Measurements from ENCODE around the gene NUDT15. TPM values are rescaled to one million over a fixed set of nuclear protein-coding genes. Genes with fewer than 3 reads are reported as not detected.
"Not testable (repeated sequence)": the region's sequence is repeated elsewhere in the genome, so short reads cannot be mapped to it uniquely, and the experiment has no call there.

NUDT15 gene
- total RNA-seq, 2 experiments from 2014 or later = 17.8 to 26.8 TPM

- H3K9me3 ChIP-seq (ENCODE audit: low read length) = no peaks in the 10 kb centered on the region
- peak within 1 kb of the TSS; percentile 79 for H3K4me2 ChIP-seq (ENCODE audit: low read length)
- H3K27ac ChIP-seq (ENCODE audit: low read depth, low read length, poor library complexity, severe bottlenecking) = no peak within 1 kb of the TSS
- H3K4me3 ChIP-seq (ENCODE audit: low read depth, low read length, poor library complexity, severe bottlenecking) = peak within 1 kb of the TSS; percentile 99
- H2AFZ ChIP-seq (ENCODE audit: low read length) = peak within 1 kb of the TSS; percentile 93
- H3K36me3 ChIP-seq (ENCODE audit: insufficient read depth, low read length) = peaks cover 20% of the 10 kb centered on the region
- H3K4me1 ChIP-seq (ENCODE audit: insufficient read depth, low read length, poor library complexity, severe bottlenecking) = peaks cover 22% of the 10 kb centered on the region
- H3K9me2 ChIP-seq (ENCODE audit: insufficient read depth, low read length) = no peaks in the 10 kb centered on the region
- TF ChIP-seq EZH2phosphoT487 (IDR thresholded peaks at IDR 0.05; ENCODE audit: borderline replicate concordance, low read depth, low read length) = no peak
- TF ChIP-seq CTCF (conservative IDR thresholded peaks at IDR 0.05; ENCODE audit: low read length) = no peak
- H3K79me2 ChIP-seq (ENCODE audit: insufficient read depth, low read depth, low read length) = peaks cover 36% of the 10 kb centered on the region; the same call in 1 of the 2 replicates
- CTCF ChIA-PET (ENCODE audit: unreplicated experiment) = interaction anchor here (0.6 kb wide), 1 partner anchor 36 kb away, joined by 3 read pairs; the partner anchor contains the start of gene NUDT15
- intact Hi-C loops (cut with micrococcal nuclease; ENCODE audit: unreplicated experiment) = loop anchor here (2.0 kb wide), 1 partner anchor 36 kb away; the partner anchor contains the start of gene NUDT15
- no TSS peak for BruUV-seq (replicated peaks)
- no peaks in the 10 kb centered on the region for H4K20me1 ChIP-seq (ENCODE audit: insufficient read depth, low read length)
- peak; percentile 94 for DNase-seq (ENCODE audit: low spot score)
- POLR2A ChIA-PET = interaction anchor here (0.5 kb wide), 1 partner anchor 1753 kb away, joined by 4 read pairs; no protein-coding TSS in a partner anchor
Observed at GRCh38 chr13:48001114-48001881, 36.2 kb upstream of the NUDT15 start, which contains the start of gene SUCLA2. SUCLA2 (minus strand) TSS chr13:48001273; CDS start chr13:48001269, 4 bp downstream.

GRCh38 chr13:48001999-48002398 lies 35.5 kb upstream of the NUDT15 start:
- H3K4me2 ChIP-seq (ENCODE audit: low read length); CTCF ChIA-PET (ENCODE audit: unreplicated experiment); H4K20me1 ChIP-seq (ENCODE audit: insufficient read depth, low read length); DNase-seq (ENCODE audit: low spot score); BruUV-seq (replicated peaks); H2AFZ ChIP-seq (ENCODE audit: low read length); H3K9me2 ChIP-seq (ENCODE audit: insufficient read depth, low read length); POLR2A ChIA-PET; H3K27ac ChIP-seq (ENCODE audit: low read depth, low read length, poor library complexity, severe bottlenecking); H3K4me3 ChIP-seq (ENCODE audit: low read depth, low read length, poor library complexity, severe bottlenecking); H3K9me3 ChIP-seq (ENCODE audit: low read length): not testable (repeated sequence)
- H3K4me1 ChIP-seq (ENCODE audit: insufficient read depth, low read length, poor library complexity, severe bottlenecking) = peaks cover 22% of the 10 kb centered on the region
- peaks cover 14% of the 10 kb centered on the region for H3K36me3 ChIP-seq (ENCODE audit: insufficient read depth, low read length)
- intact Hi-C loops (cut with micrococcal nuclease; ENCODE audit: unreplicated experiment) = loop anchor here (2.0 kb wide), 1 partner anchor 35 kb away; the partner anchor contains the start of gene NUDT15
- peaks cover 36% of the 10 kb centered on the region; the same call in 1 of the 2 replicates for H3K79me2 ChIP-seq (ENCODE audit: insufficient read depth, low read depth, low read length)

GRCh38 chr13:48004201-48004600 lies 33.3 kb upstream of the NUDT15 start:
- H3K4me2 ChIP-seq (ENCODE audit: low read length) = no peak overlapping the region
- peaks cover 18% of the 10 kb centered on the region; the same call in 1 of the 2 replicates for H3K79me2 ChIP-seq (ENCODE audit: insufficient read depth, low read depth, low read length)
- no peaks in the 10 kb centered on the region for H3K9me3 ChIP-seq (ENCODE audit: low read length)
- no peak for TF ChIP-seq CTCF (conservative IDR thresholded peaks at IDR 0.05; ENCODE audit: low read length)
- no peak for TF ChIP-seq EZH2phosphoT487 (IDR thresholded peaks at IDR 0.05; ENCODE audit: borderline replicate concordance, low read depth, low read length)
- POLR2A ChIA-PET = no interaction called here
- H2AFZ ChIP-seq (ENCODE audit: low read length) = no peak overlapping the region
- H3K27ac ChIP-seq (ENCODE audit: low read depth, low read length, poor library complexity, severe bottlenecking) = no peak overlapping the region
- H3K4me3 ChIP-seq (ENCODE audit: low read depth, low read length, poor library complexity, severe bottlenecking) = no peak overlapping the region
- intact Hi-C loops (cut with micrococcal nuclease; ENCODE audit: unreplicated experiment) = no loop called here
- DNase-seq (ENCODE audit: low spot score) = no peak
- H3K4me1 ChIP-seq (ENCODE audit: insufficient read depth, low read length, poor library complexity, severe bottlenecking) = peaks cover 16% of the 10 kb centered on the region
- BruUV-seq (replicated peaks) = no TSS peak
- no peaks in the 10 kb centered on the region for H4K20me1 ChIP-seq (ENCODE audit: insufficient read depth, low read length)
- H3K9me2 ChIP-seq (ENCODE audit: insufficient read depth, low read length) = no peaks in the 10 kb centered on the region
- CTCF ChIA-PET (ENCODE audit: unreplicated experiment) = no interaction called here
- no peaks in the 10 kb centered on the region for H3K36me3 ChIP-seq (ENCODE audit: insufficient read depth, low read length)

All from OCI-LY7 (cell line).